ENCODE results near the gene CSNK1D.
A peak's percentile ranks its signal among the peaks of the same experiment; 100 is the strongest.

Gene CSNK1D

DNA sequence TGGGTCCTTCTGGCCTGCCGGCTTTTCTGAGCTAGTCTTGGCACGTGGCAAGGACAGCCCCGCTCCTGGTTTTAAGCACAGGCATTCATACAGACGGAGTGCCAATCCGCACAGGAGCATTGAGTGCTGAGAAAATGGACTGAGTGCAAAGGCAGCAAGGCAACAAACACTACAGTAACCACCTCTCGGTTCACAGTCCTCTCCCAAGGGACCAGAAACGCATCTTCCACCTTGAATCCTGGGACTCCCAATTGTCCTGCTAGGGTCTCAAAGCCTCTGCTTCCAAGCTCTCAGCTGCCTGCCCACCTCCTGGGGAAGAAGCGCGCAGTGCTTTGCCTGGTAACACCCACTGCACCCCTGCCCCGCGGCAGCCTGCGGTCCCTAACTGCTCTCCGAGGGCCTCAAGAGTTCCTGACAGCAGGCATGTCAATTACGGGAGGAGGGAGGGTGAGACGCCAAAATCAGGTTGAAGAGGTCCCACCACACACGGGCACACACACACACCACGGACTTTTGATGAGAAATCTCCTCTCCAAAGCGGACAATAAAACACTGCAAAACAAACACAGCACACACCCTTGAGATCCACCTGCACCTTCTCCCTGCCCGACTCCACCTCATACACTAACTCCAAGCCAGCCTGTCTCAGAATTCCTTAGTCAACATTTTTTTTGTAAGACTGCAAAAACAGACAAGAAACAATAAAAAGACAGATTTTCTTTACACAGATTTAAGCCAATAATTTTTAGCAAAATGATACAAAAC, 29.7 kb downstream of the CSNK1D start:
- TF ChIP-seq, protein P1, sequence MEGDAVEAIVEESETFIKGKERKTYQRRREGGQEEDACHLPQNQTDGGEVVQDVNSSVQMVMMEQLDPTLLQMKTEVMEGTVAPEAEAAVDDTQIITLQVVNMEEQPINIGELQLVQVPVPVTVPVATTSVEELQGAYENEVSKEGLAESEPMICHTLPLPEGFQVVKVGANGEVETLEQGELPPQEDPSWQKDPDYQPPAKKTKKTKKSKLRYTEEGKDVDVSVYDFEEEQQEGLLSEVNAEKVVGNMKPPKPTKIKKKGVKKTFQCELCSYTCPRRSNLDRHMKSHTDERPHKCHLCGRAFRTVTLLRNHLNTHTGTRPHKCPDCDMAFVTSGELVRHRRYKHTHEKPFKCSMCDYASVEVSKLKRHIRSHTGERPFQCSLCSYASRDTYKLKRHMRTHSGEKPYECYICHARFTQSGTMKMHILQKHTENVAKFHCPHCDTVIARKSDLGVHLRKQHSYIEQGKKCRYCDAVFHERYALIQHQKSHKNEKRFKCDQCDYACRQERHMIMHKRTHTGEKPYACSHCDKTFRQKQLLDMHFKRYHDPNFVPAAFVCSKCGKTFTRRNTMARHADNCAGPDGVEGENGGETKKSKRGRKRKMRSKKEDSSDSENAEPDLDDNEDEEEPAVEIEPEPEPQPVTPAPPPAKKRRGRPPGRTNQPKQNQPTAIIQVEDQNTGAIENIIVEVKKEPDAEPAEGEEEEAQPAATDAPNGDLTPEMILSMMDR (conservative IDR thresholded peaks at IDR 0.05; ENCODE audit: low read depth, low read length): no peak
- no peak overlapping the region for H3K4me3 ChIP-seq (ENCODE audit: low read depth, low read length)
- DNase-seq (ENCODE audit: low read depth): no peak

DNA sequence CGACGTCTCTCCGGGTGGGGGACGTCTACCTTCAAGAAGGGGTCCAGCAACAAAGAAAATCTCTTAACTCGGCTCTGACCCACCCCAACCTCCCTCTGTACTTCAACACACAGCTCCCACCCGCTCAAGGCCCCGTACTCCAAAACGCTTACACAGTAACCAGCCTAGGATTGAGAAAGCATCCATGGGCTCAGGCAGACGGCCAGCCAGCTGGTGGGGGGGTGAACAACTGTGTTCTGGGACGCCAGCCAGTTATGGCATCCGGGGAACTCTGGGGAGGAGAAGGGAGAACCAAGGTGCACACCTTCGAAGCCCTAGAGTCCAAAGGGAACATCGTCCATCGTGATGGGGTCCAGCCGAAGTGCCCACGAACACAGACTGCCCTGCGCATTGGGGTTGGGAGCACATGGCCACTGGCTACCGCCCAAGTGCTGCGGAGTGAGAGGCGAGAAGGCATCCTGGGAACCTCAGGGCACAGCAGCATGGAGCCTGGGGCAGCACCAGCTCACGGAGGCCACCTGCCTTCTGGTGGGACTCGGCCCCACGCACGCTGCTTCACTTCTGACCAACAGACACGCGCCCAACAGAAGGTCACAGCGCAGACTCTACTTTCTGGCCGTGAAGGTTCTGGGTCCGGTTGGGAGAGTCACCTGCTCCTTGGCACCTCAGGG, 30.4 kb downstream of the CSNK1D start:
- TF ChIP-seq, protein P1 (conservative IDR thresholded peaks at IDR 0.05; ENCODE audit: low read depth, low read length): no peak
- no peak overlapping the region for H3K4me3 ChIP-seq (ENCODE audit: low read depth, low read length)
- DNase-seq (ENCODE audit: low read depth): peak; percentile 91

DNA sequence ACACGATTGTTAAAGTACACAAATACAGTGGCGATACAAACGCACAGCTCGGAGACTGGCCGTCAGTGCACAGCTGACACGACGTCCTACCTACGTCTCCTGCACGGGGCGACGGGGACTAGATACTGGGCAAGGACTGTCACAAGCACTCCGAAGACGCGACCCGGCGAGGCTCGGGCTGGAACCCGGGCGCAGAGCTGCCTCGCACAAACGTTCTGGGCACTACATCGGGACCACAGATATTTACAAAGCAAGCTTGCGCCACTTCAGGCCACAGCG, 30.9 kb downstream of the CSNK1D start:
- no peak for DNase-seq (ENCODE audit: low read depth)
- TF ChIP-seq, protein P1 (conservative IDR thresholded peaks at IDR 0.05; ENCODE audit: low read depth, low read length): no peak
- H3K4me3 ChIP-seq (ENCODE audit: low read depth, low read length): no peak overlapping the region

DNA sequence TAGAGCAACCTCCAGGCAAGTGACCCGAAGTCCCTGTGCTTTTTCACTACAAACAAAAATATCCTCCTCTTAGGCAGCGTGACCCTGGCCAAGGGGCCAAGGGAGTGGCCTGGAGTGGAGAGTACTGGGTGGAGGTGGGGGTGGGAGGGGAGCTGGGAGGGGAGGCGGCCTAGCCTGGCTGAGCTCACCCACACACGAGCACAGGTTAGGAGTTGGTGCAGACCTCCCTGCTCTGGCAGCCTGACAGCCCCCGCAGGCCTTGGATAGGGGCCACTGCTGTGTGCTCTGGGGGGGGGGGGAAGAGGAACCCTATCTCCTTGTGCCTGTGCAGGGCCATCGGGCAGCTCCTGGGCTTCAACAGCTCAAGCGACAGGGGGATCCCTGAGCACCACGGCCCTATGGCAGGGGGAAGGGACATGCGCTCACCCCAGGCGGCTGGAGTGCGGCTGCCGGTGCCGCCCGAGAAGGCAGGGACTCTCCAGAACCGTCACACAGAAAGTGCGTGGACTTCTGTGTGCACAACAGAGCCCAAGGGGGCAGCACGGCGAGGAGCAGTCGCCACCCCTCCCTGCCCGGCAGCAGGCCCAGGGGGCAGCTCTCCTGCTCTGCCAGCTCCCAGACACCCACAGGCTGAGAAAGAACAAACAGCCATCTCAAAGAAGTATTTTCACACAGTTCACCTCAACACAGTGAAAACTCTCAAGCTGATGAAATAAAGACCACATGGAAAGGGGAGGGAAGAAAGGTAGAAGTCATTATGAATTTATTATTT, 31.4 kb downstream of the CSNK1D start:
- no peak overlapping the region for H3K4me3 ChIP-seq (ENCODE audit: low read depth, low read length)
- peak; percentile 55 for DNase-seq (ENCODE audit: low read depth)
- TF ChIP-seq, protein P1 (conservative IDR thresholded peaks at IDR 0.05; ENCODE audit: low read depth, low read length): peak; percentile 3

DNA sequence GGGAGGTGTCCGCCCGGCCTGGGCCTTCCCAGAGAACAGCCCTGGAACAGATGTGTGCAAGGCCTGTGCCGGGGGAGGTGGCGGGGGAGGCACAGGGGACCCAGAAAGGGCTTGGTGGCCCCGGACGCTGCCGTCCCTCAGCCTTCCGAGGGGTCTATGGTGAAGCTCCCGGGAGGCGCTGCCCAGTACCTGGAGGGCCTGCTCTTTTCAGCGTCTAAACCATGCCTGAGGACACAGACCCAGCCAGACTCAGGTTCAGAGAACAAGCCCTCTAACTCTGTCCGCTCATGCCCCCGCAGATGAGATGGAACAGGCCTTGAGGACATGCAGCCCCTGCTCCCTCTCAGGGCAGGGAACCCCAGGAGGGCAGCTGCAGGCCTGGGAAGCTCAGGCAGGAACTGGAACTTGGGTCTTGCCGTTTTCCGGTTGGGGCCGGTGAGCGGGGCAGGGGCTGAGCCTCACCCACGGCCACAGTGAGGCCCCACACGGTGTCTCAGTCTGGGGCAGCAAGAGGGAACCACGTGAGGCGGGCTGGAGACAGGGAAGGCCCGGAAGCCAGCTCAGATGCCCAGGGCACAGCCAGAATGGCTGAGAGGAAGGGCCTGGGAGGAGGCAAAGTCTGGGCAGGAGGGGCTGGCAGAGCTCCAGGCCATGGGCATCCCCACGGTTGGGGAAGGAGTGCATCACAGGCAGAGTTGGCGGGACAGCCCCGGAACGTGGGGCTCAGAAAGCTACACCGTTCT, 32.1 kb downstream of the CSNK1D start:
- DNase-seq (ENCODE audit: low read depth): peak; percentile 63
- H3K4me3 ChIP-seq (ENCODE audit: low read depth, low read length): no peak overlapping the region
- TF ChIP-seq, protein P1 (conservative IDR thresholded peaks at IDR 0.05; ENCODE audit: low read depth, low read length): no peak

DNA sequence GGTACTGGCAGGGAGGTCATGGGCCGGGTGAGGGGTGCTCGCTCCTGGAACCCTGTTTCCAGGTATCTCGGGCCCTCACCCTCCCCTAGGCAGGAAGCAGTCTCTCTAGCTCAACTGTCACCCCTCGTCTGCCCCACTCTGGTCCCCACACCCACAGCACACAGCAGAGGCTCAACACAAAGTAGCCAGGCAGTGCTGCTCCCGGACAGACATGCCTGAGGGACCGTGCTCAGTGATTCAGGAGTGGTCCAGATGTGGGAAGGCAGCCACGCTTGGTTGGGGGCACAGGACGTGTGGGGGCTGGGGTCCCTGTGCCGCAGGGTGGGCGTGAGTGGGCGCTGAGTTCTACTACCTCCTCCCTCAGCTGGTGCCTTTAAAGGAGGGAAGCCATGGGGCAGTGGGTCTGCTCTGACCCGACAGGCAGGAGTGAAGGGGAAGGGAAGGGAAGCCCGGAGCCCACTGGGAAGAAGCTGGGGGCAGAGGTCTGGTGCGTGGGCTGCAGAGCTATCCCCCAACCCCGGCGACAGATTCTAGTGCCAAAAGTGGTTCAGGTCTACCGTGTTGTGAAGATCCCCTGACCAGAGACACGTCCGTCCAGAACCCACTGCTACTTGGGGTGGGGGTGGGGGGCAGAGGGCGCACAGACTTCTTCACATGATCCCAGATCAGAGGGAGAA, 32.9 kb downstream of the CSNK1D start:
- TF ChIP-seq, protein P1 (conservative IDR thresholded peaks at IDR 0.05; ENCODE audit: low read depth, low read length): no peak
- no peak for DNase-seq (ENCODE audit: low read depth)
- H3K4me3 ChIP-seq (ENCODE audit: low read depth, low read length): no peak overlapping the region

Data from choroid plexus epithelial cell (primary cell).